Urothelium cell line (cell line): ENCODE data around the gene ITGB2.

Experiments
- DNase-seq: peaks from one replicate; pipeline ENCODE4 v3.0.0; 2011; ENCODE audit warnings: low spot score, mixed read lengths
- FAIRE-seq: peaks from 2 replicates; lab custom pipeline; 2011; peaks lifted over from hg19 to GRCh38; lab: Jason Lieb, UNC

ITGB2 gene

GRCh38 chr21:44898851-44899767, 21.6 kb downstream of the ITGB2 start:
- DNase-seq (no peak), FAIRE-seq (no peak)

- FAIRE-seq = no peak
- no peak for DNase-seq
Observed at GRCh38 chr21:44898011-44898488, 22.6 kb downstream of the ITGB2 start.

GRCh38 chr21:44897326-44898010, 23.2 kb downstream of the ITGB2 start:
- peak; percentile 56 for FAIRE-seq
- DNase-seq = no peak

GRCh38 chr21:44896561-44897286, 24.0 kb downstream of the ITGB2 start:
- no peak for FAIRE-seq
- DNase-seq = no peak

GRCh38 chr21:44895859-44896258, 24.8 kb downstream of the ITGB2 start:
- no peak for DNase-seq
- FAIRE-seq = no peak

GRCh38 chr21:44894687-44895302, 25.9 kb downstream of the ITGB2 start:
- FAIRE-seq (no peak), DNase-seq (no peak)

GRCh38 chr21:44893948-44894656, 26.6 kb downstream of the ITGB2 start:
- FAIRE-seq (no peak), DNase-seq (no peak)

GRCh38 chr21:44893278-44893556, 27.5 kb downstream of the ITGB2 start:
- DNase-seq (no peak), FAIRE-seq (no peak)

GRCh38 chr21:44892536-44893277, 28.0 kb downstream of the ITGB2 start:
- peak; percentile 33 for DNase-seq

GRCh38 chr21:44892095-44892494, 28.6 kb downstream of the ITGB2 start:
- DNase-seq = no peak
- FAIRE-seq = no peak

More at GRCh38 chr21:44892536-44893277, 28.0 kb downstream of the ITGB2 start:
- FAIRE-seq = no peak

- DNase-seq (no peak), FAIRE-seq (no peak)
Observed at GRCh38 chr21:44891631-44892031, 29.1 kb downstream of the ITGB2 start.

- DNase-seq (no peak), FAIRE-seq (no peak)
Observed at GRCh38 chr21:44890961-44891541, 29.6 kb downstream of the ITGB2 start.

- FAIRE-seq (no peak), DNase-seq (no peak)
Observed at GRCh38 chr21:44890338-44890931, 30.3 kb downstream of the ITGB2 start.

GRCh38 chr21:44889625-44890337, 30.9 kb downstream of the ITGB2 start:
- FAIRE-seq (no peak), DNase-seq (no peak)

- DNase-seq = no peak
- FAIRE-seq = no peak
Observed at GRCh38 chr21:44888581-44889550, 31.8 kb downstream of the ITGB2 start.

GRCh38 chr21:44887807-44888580, 32.7 kb downstream of the ITGB2 start:
- FAIRE-seq (peak; percentile 69), DNase-seq (no peak)
